Gastroesophageal sphincter (tissue), 3 donors: Measurements from ENCODE around the gene YES1.
"Not testable (repeated sequence)": the region's sequence is repeated elsewhere in the genome, so short reads cannot be mapped to it uniquely, and the experiment has no call there.

Experiments used
- EP300 ChIP-seq: sonication (generic); formaldehyde crosslinking; IDR thresholded peaks from one replicate; pipeline ENCODE4 v1.6.1; 2017; ENCODE audit warnings: antibody characterized with exemption, mild to moderate bottlenecking
- POLR2A ChIP-seq, 2 donors: fragments of 450-650 bp; IDR thresholded peaks; one replicate each; pipeline ENCODE4 v1.6.1; 2017; ENCODE audit warnings: antibody characterized with exemption in 2 of 2, mild to moderate bottlenecking in 2 of 2, moderate library complexity in 1 of 2
- TF ChIP-seq, protein P1 (sequence below), 4 experiments: fragments of 200-600 bp in 2 of 4; fragments of 450-650 bp in 2 of 4; sonication (generic) in 1 of 4; IDR thresholded peaks; one replicate each; pipeline ENCODE4 v1.5.1; 2017 to 2019; ENCODE audit warnings: antibody characterized with exemption in 4 of 4, mild to moderate bottlenecking in 2 of 4, moderate library complexity in 2 of 4

DNA sequence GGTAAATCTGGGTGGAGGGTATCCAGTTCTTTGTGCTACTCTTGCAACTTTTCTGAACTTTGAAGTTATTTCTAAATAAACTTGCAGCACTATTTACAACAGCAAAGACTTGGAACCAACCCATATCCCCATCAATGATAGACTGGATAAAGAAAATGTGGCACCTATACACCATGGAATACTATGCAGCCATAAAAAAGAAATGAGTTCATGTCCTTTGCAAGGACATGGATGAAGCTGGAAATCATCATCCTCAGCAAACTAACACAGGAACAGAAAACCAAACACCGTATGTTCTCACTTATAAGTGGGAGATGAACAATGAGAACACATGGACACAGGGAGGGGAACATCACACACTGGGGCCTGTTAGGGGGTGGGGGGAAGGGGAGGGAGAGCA is 16.7 kb downstream of the YES1 start:
- TF ChIP-seq, protein P1, sequence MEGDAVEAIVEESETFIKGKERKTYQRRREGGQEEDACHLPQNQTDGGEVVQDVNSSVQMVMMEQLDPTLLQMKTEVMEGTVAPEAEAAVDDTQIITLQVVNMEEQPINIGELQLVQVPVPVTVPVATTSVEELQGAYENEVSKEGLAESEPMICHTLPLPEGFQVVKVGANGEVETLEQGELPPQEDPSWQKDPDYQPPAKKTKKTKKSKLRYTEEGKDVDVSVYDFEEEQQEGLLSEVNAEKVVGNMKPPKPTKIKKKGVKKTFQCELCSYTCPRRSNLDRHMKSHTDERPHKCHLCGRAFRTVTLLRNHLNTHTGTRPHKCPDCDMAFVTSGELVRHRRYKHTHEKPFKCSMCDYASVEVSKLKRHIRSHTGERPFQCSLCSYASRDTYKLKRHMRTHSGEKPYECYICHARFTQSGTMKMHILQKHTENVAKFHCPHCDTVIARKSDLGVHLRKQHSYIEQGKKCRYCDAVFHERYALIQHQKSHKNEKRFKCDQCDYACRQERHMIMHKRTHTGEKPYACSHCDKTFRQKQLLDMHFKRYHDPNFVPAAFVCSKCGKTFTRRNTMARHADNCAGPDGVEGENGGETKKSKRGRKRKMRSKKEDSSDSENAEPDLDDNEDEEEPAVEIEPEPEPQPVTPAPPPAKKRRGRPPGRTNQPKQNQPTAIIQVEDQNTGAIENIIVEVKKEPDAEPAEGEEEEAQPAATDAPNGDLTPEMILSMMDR (IDR thresholded peaks at IDR 0.05) = not testable (repeated sequence)
- TF ChIP-seq POLR2A (IDR thresholded peaks at IDR 0.05); EP300: not testable (repeated sequence)
